Measurements from ENCODE around the gene C6.

GRCh38 chr5:41154491-41154890 is 58.8 kb downstream of the C6 start:
- TF ChIP-seq, protein P1, sequence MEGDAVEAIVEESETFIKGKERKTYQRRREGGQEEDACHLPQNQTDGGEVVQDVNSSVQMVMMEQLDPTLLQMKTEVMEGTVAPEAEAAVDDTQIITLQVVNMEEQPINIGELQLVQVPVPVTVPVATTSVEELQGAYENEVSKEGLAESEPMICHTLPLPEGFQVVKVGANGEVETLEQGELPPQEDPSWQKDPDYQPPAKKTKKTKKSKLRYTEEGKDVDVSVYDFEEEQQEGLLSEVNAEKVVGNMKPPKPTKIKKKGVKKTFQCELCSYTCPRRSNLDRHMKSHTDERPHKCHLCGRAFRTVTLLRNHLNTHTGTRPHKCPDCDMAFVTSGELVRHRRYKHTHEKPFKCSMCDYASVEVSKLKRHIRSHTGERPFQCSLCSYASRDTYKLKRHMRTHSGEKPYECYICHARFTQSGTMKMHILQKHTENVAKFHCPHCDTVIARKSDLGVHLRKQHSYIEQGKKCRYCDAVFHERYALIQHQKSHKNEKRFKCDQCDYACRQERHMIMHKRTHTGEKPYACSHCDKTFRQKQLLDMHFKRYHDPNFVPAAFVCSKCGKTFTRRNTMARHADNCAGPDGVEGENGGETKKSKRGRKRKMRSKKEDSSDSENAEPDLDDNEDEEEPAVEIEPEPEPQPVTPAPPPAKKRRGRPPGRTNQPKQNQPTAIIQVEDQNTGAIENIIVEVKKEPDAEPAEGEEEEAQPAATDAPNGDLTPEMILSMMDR (conservative IDR thresholded peaks at IDR 0.05; ENCODE audit: low read length) = no peak
- no peak for TF ChIP-seq EZH2phosphoT487 (IDR thresholded peaks at IDR 0.05; ENCODE audit: borderline replicate concordance, low read depth, low read length)
